HepG2 (cell line): ENCODE measurements around the gene SASH3. TPM values are rescaled to one million over a fixed set of nuclear protein-coding genes. Genes with fewer than 3 reads are reported as not detected.

Experiments used
- AKAP8 ChIP-seq: sonication (generic); formaldehyde crosslinking; IDR thresholded peaks from 2 replicates; pipeline ENCODE4 v1.5.1; 2020; ENCODE audit warnings: mild to moderate bottlenecking, missing genetic modification reagents
- EP300 ChIP-seq, 3 experiments: sonication (generic) in 1 of 3; formaldehyde crosslinking in 1 of 3; IDR thresholded peaks; 2 replicates each; pipeline versions ENCODE4 v1.5.1 to v1.6.1; 2011 to 2020; ENCODE audit warnings: low read depth in 2 of 3, low read length in 2 of 3, borderline replicate concordance in 1 of 3, improper control_type of control experiment in 1 of 3, mild to moderate bottlenecking in 1 of 3, missing genetic modification reagents in 1 of 3, moderate library complexity in 1 of 3
- FOXK1 ChIP-seq: sonication (generic); formaldehyde crosslinking; IDR thresholded peaks from 2 replicates; pipeline ENCODE4 v1.4.0; 2020; ENCODE audit warnings: low read depth, missing genetic modification reagents, borderline replicate concordance
- HES4 ChIP-seq: sonication (generic); formaldehyde crosslinking; IDR thresholded peaks from 2 replicates; pipeline ENCODE4 v1.9.0; 2021; ENCODE audit warnings: mild to moderate bottlenecking, missing genetic modification reagents, borderline replicate concordance
- HNF4A ChIP-seq: sonication (generic); formaldehyde crosslinking; IDR thresholded peaks from 2 replicates; pipeline ENCODE4 v1.4.0; 2020; ENCODE audit warnings: missing genetic modification reagents
- IKZF4 ChIP-seq: sonication (generic); formaldehyde crosslinking; IDR thresholded peaks from 2 replicates; pipeline ENCODE4 v1.5.1; 2020; ENCODE audit warnings: borderline replicate concordance, mild to moderate bottlenecking, low read depth, missing genetic modification reagents; ENCODE audit errors: not compliant biosample characterization
- RARG ChIP-seq: sonication (generic); formaldehyde crosslinking; IDR thresholded peaks from 2 replicates; pipeline ENCODE4 v1.4.0; 2020; ENCODE audit warnings: low read depth, mild to moderate bottlenecking, missing genetic modification reagents
- RFX5 ChIP-seq: IDR thresholded peaks from 2 replicates; pipeline ENCODE4 v1.6.1; 2011; ENCODE audit warnings: low read depth, low read length, improper control_type of control experiment
- RFXAP ChIP-seq: sonication (generic); formaldehyde crosslinking; IDR thresholded peaks from 2 replicates; pipeline ENCODE4 v1.4.0; 2020; ENCODE audit warnings: missing genetic modification reagents, borderline replicate concordance
- SALL1 ChIP-seq: sonication (generic); formaldehyde crosslinking; IDR thresholded peaks from 2 replicates; pipeline ENCODE4 v1.8.0; 2022; ENCODE audit warnings: mild to moderate bottlenecking, missing genetic modification reagents
- SIN3A ChIP-seq: IDR thresholded peaks from 2 replicates; pipeline ENCODE4 v1.6.1; 2011; ENCODE audit warnings: low read depth, mild to moderate bottlenecking, control low read depth, low read length, borderline replicate concordance
- SP4 ChIP-seq: sonication (generic); formaldehyde crosslinking; IDR thresholded peaks from 2 replicates; pipeline ENCODE4 v1.8.1; 2023; ENCODE audit warnings: mild to moderate bottlenecking, missing genetic modification reagents
- ZNF205 ChIP-seq: IDR thresholded peaks from 2 replicates; pipeline ENCODE4 v1.6.1; 2018; ENCODE audit warnings: missing biosample characterization, missing genetic modification reagents
- ZNF33A ChIP-seq: sonication (generic); formaldehyde crosslinking; IDR thresholded peaks from 2 replicates; pipeline ENCODE4 v1.5.1; 2020; ENCODE audit warnings: missing genetic modification reagents, mild to moderate bottlenecking, moderate library complexity, borderline replicate concordance
- ZNF446 ChIP-seq: sonication (generic); formaldehyde crosslinking; IDR thresholded peaks from 2 replicates; pipeline ENCODE4 v1.5.0; 2020; ENCODE audit warnings: mild to moderate bottlenecking, missing genetic modification reagents
- ZNF484 ChIP-seq: sonication (generic); formaldehyde crosslinking; IDR thresholded peaks from 2 replicates; pipeline ENCODE4 v1.5.1; 2020; ENCODE audit warnings: mild to moderate bottlenecking, low read depth, missing genetic modification reagents, borderline replicate concordance
- ZNF530 ChIP-seq: sonication (generic); formaldehyde crosslinking; IDR thresholded peaks from 2 replicates; pipeline ENCODE4 v1.5.0; 2020; ENCODE audit warnings: low read depth, mild to moderate bottlenecking, missing genetic modification reagents
- ZNF543 ChIP-seq: sonication (generic); formaldehyde crosslinking; IDR thresholded peaks from 2 replicates; pipeline ENCODE4 v1.4.0; 2020; ENCODE audit warnings: mild to moderate bottlenecking, missing genetic modification reagents
- ZNF652 ChIP-seq: IDR thresholded peaks from 2 replicates; pipeline ENCODE4 v1.6.1; 2016; ENCODE audit warnings: low read depth, borderline replicate concordance
- ZNF674 ChIP-seq: sonication (generic); formaldehyde crosslinking; IDR thresholded peaks from 2 replicates; pipeline ENCODE4 v1.5.0; 2020; ENCODE audit warnings: low read depth, mild to moderate bottlenecking, missing genetic modification reagents
- ZNF720 ChIP-seq: sonication (generic); formaldehyde crosslinking; IDR thresholded peaks from 2 replicates; pipeline ENCODE4 v1.4.0; 2020; ENCODE audit warnings: missing genetic modification reagents
- ZNF792 ChIP-seq: IDR thresholded peaks from 2 replicates; pipeline ENCODE4 v1.6.1; 2016
- ZSCAN20 ChIP-seq: sonication (generic); formaldehyde crosslinking; IDR thresholded peaks from 2 replicates; pipeline ENCODE4 v1.4.0; 2020; ENCODE audit warnings: missing genetic modification reagents, mild to moderate bottlenecking, borderline replicate concordance
- polyA plus RNA-seq, 8 experiments: library from polyadenylated mRNA; depleted of rRNA in 3 of 8; stranded (reverse) in 7 of 8; unstranded in 1 of 8; fragments of >200 nt; fragmentation: Illumina TruSeq in 4 of 8; extraction: Trizol in 4 of 8; gene quantifications; 2 replicates each; pipeline versions ENCODE4 v1.2.1 to v1.2.3, GENCODE V29; 2011 to 2016; ENCODE audit warnings: low read depth in 4 of 8, missing spikeins in 1 of 8, mixed read lengths in 1 of 8; ENCODE audit not compliant: insufficient read depth in 1 of 8
- total RNA-seq, 5 experiments: library from RNA; depleted of rRNA; stranded (reverse); fragments of >200 nt; fragmentation: Illumina TruSeq; extraction: Trizol; gene quantifications; 2 replicates each; pipeline ENCODE4 v1.2.3, GENCODE V29; 2016; ENCODE audit warnings: low read depth in 1 of 5
- TF ChIP-seq, protein P1 (sequence below): sonication (generic); formaldehyde crosslinking; IDR thresholded peaks from 2 replicates; pipeline ENCODE4 v1.5.0; 2020; ENCODE audit warnings: missing genetic modification reagents
- TF ChIP-seq, protein P2 (sequence below): sonication (generic); formaldehyde crosslinking; IDR thresholded peaks from 2 replicates; pipeline ENCODE4 v1.4.0; 2020; ENCODE audit warnings: mild to moderate bottlenecking, missing genetic modification reagents
- TF ChIP-seq, protein P3 (sequence below): sonication (generic); formaldehyde crosslinking; IDR thresholded peaks from 2 replicates; pipeline ENCODE4 v1.5.0; 2020; ENCODE audit warnings: missing genetic modification reagents

The SASH3 gene
- total and polyA plus RNA-seq, 2 of the 13 experiments (the other 11 are each of a cell fraction or from before 2014, with no cell fraction given), result 0.08 TPM; not detected in 1

DNA sequence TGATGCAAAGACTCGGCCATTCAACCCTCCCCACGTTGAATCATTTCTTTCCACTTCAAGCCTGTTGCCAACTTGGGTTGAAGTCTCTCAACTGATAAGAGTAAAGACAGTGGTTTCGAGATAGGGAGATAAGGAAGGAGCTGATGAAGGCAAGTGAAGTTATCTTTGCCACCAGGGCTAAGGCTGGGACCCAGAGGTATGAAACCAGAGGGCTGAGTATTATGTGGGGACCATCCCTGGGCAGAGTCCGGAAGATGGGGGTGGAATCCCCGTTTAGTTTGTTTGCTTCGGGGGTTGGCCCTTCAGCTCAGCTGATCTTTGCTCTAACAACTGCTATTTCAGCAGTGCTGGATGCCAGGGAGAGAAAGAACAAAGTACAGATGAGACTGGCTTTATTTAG, 43.3 kb upstream of the SASH3 start (continued):
- no peak for TF ChIP-seq ZNF33A
- TF ChIP-seq, protein P1, sequence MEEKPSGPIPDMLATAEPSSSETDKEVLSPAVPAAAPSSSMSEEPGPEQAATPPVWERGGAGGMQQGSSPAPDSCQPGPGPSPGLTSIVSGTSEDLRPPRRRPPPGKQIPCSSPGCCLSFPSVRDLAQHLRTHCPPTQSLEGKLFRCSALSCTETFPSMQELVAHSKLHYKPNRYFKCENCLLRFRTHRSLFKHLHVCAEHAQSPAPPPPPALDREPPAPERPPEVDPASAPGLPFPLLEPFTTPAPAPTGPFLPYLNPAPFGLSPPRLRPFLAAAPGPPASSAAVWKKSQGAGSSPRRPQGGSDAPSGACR (CRISPR knock-in tag), result no peak
- TF ChIP-seq ZNF205, result no peak
- TF ChIP-seq, protein P2, sequence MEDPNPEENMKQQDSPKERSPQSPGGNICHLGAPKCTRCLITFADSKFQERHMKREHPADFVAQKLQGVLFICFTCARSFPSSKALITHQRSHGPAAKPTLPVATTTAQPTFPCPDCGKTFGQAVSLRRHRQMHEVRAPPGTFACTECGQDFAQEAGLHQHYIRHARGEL, result no peak
- no peak for TF ChIP-seq ZNF674 (CRISPR knock-in tag)
- no peak for TF ChIP-seq ZNF543 (CRISPR knock-in tag)
- TF ChIP-seq, protein P3, sequence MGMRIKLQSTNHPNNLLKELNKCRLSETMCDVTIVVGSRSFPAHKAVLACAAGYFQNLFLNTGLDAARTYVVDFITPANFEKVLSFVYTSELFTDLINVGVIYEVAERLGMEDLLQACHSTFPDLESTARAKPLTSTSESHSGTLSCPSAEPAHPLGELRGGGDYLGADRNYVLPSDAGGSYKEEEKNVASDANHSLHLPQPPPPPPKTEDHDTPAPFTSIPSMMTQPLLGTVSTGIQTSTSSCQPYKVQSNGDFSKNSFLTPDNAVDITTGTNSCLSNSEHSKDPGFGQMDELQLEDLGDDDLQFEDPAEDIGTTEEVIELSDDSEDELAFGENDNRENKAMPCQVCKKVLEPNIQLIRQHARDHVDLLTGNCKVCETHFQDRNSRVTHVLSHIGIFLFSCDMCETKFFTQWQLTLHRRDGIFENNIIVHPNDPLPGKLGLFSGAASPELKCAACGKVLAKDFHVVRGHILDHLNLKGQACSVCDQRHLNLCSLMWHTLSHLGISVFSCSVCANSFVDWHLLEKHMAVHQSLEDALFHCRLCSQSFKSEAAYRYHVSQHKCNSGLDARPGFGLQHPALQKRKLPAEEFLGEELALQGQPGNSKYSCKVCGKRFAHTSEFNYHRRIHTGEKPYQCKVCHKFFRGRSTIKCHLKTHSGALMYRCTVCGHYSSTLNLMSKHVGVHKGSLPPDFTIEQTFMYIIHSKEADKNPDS (CRISPR knock-in tag), result no peak
- no peak for TF ChIP-seq SP4 (CRISPR knock-in tag)
- no peak for TF ChIP-seq ZNF652 (CRISPR knock-in tag)
- peak; percentile 52 for TF ChIP-seq SALL1 (CRISPR knock-in tag)
- no peak for TF ChIP-seq ZNF484 (CRISPR knock-in tag)
- no peak for TF ChIP-seq ZNF530 (CRISPR knock-in tag)
- no peak for TF ChIP-seq RARG (CRISPR knock-in tag)
- no peak for TF ChIP-seq ZNF446 (CRISPR knock-in tag)
- TF ChIP-seq SIN3A, result no peak
- no peak for TF ChIP-seq AKAP8 (CRISPR knock-in tag)
- TF ChIP-seq ZNF720, result no peak
- no peak for TF ChIP-seq ZSCAN20 (CRISPR knock-in tag)
- no peak for TF ChIP-seq IKZF4 (CRISPR knock-in tag)
- no peak for TF ChIP-seq ZNF792 (CRISPR knock-in tag)
- TF ChIP-seq EP300 (IDR thresholded peaks at IDR 0.05; ENCODE audit: low read depth in 2 of 2, low read length in 2 of 2), result peak in 1 of 2 experiments; percentile 63; a peak in 1 of 4 replicates
- TF ChIP-seq EP300 (CRISPR knock-in tag; IDR thresholded peaks at IDR 0.05; ENCODE audit: borderline replicate concordance), result no peak
- TF ChIP-seq FOXK1 (CRISPR knock-in tag), result no peak
- TF ChIP-seq RFX5, result no peak
- no peak for TF ChIP-seq HES4 (CRISPR knock-in tag)
- TF ChIP-seq RFXAP (CRISPR knock-in tag), result no peak
- peak; percentile 80 for TF ChIP-seq HNF4A
